Pancreas (tissue), 10 donors: Measurements from ENCODE around the gene FAM98C. TPM values are rescaled to one million over a fixed set of nuclear protein-coding genes. Genes with fewer than 3 reads are reported as not detected.

Source experiments
- ATAC-seq, 4 donors: fragments of 200-7000 bp; cut with Tn5 transposase; one replicate each; pipeline versions ENCODE4 v1.8.0 to v1.9.1; 2020; ENCODE audit warnings: mild to moderate bottlenecking in 4 of 4, moderate library complexity in 4 of 4
- DNase-seq, 6 donors: peaks; one replicate each; pipeline ENCODE4 v3.0.0-alpha.2; 2020
- FAIRE-seq: peaks from 2 replicates; lab custom pipeline; 2012; peaks lifted over from hg19 to GRCh38; lab: Jason Lieb, UNC
- H3K27ac ChIP-seq, 4 donors: fragments of 200-600 bp; sonication (generic); 1 replicate in 3 of 4; 2 replicates in 1 of 4; pipeline versions ENCODE4 v1.5.0 to v1.8.0; 2020
- H3K27me3 ChIP-seq, 4 donors: fragments of 200-600 bp; one replicate each; pipeline ENCODE4 v1.8.0; 2021
- H3K36me3 ChIP-seq, 3 donors: fragments of 200-600 bp; sonication (generic) in 1 of 3; one replicate each; pipeline versions ENCODE4 v1.5.0 to v1.8.0; 2020 to 2021
- H3K4me1 ChIP-seq, 3 donors: fragments of 200-600 bp; one replicate each; pipeline ENCODE4 v1.8.0; 2021
- H3K4me3 ChIP-seq, 4 donors: fragments of 200-600 bp; sonication (generic) in 2 of 4; one replicate each; pipeline versions ENCODE4 v1.5.0 to v1.8.0; 2020 to 2021
- H3K9me3 ChIP-seq, 4 donors: fragments of 200-600 bp; one replicate each; pipeline ENCODE4 v1.8.0; 2021
- WGBS, 2 donors: extraction: QIAGEN DNeasy Blood & Tissue Kit; methylation state at CpG; one replicate each; pipeline ENCODE4 v1.1.7; 2013; 5-methylcytosine and 5-hydroxymethylcytosine counted together
- intact Hi-C, 3 donors: fragments of 100-400 bp; cut with DNase I; formaldehyde crosslinking; loops; one replicate each; pipeline versions ENCODE4 v1.11.1 to v1.14.2; 2022
- polyA plus RNA-seq, 2 donors: library from polyadenylated mRNA; stranded (reverse); fragments of 200-250 nt; gene quantifications; one replicate each; pipeline ENCODE4 v1.2.3, GENCODE V29; 2013
- total RNA-seq, 6 donors: library from RNA; stranded (reverse); fragmentation: NEBNext Ultra II Directional in 4 of 6; extraction: Animal tissue kit (Norgen Biotek cat#: 25700) in 4 of 6; gene quantifications; one replicate each; pipeline versions ENCODE4 v1.2.1 to v1.2.4, GENCODE V29; 2021 to 2023
- TF ChIP-seq, protein P1 (sequence below), 4 donors: fragments of 200-600 bp; sonication (generic) in 3 of 4; IDR thresholded peaks; one replicate each; pipeline versions ENCODE4 v1.5.0 to v1.8.0; 2021; ENCODE audit warnings: antibody characterized with exemption in 4 of 4
- donor health status: healthy with polysubstance abuse.
- donor health status: DM: no; HTN: no; CAD: no; lungs with moderate emphysema.
- donor health status: DM: no; HTN: no; CAD: no.
- donor health status: control.
- donor health status: control.
- donor health status: Bipolar disorder and iron deficiency.
- donor health status: DM: yes; HTN: yes; CAD: no.
- donor health status: DM: no; HTN: no; CAD: no.
- donor health status: DM: no; HTN: no; CAD: no.
- donor health status: DM: yes; HTN: yes; CAD: no.

Gene FAM98C
- total and polyA plus RNA-seq, 8 donors, result 11.3 to 26.7 (median 16.1) TPM

DNA sequence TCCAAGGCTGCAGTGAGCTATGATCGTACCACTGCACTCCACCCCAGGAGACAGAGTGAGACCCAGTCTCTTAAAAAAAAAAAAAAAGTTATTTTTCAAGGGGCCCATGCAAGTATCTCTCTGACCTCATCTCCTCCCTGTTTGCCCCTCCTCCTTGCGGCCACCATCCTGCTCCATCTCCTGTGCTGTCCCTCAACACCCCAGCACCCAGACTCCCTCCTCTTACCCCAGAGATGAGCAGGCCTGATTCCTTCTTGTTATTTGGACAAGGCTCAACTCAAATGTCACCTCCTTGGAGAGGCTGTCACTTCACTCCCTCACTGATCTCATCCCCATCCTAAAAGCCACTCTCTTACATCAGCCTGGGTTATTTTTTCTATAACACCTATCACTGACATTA lies 35.0 kb downstream of the FAM98C start:
- intact Hi-C loops, result no loop called here
- no peak for FAIRE-seq

DNA sequence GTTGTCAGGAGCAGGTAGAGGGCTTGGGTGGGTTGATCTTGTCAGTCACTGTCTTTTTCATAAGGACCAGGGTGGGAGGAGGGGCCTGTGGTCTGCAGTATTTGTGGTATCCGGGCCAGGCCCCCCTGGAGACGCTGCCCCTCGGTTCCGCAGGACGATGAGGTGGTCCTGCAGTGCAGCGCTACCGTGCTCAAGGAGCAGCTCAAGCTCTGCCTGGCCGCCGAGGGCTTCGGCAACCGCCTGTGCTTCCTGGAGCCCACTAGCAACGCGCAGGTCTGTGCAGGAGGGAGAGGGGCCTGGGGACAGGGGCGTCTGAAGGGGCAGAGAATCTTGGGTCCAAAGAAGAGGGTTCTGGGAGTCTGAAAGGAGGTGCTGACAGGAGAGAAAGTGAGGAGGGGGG lies 37.7 kb downstream of the FAM98C start:
- Histone ChIP-seq H3K36me3 (no peaks in the 10 kb centered on the region), H3K27me3 (no peaks in the 10 kb centered on the region), H3K27ac (no peak overlapping the region), H3K4me1 (no peaks in the 10 kb centered on the region), H3K9me3 (no peaks in the 10 kb centered on the region), H3K4me3 (no peak overlapping the region)
- FAIRE-seq (no peak), DNase-seq (no peak), ATAC-seq (no peak)
- TF ChIP-seq, protein P1, sequence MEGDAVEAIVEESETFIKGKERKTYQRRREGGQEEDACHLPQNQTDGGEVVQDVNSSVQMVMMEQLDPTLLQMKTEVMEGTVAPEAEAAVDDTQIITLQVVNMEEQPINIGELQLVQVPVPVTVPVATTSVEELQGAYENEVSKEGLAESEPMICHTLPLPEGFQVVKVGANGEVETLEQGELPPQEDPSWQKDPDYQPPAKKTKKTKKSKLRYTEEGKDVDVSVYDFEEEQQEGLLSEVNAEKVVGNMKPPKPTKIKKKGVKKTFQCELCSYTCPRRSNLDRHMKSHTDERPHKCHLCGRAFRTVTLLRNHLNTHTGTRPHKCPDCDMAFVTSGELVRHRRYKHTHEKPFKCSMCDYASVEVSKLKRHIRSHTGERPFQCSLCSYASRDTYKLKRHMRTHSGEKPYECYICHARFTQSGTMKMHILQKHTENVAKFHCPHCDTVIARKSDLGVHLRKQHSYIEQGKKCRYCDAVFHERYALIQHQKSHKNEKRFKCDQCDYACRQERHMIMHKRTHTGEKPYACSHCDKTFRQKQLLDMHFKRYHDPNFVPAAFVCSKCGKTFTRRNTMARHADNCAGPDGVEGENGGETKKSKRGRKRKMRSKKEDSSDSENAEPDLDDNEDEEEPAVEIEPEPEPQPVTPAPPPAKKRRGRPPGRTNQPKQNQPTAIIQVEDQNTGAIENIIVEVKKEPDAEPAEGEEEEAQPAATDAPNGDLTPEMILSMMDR (IDR thresholded peaks at IDR 0.05), result no peak
- intact Hi-C loops, result no loop called here
- 64 to 65% methylated on average over 14 of the region's 14 CpGs for WGBS, 2 donors

More for the DNA sequence above, 35.0 kb downstream of the FAM98C start:
- no peaks in the 10 kb centered on the region for H3K36me3 ChIP-seq
- DNase-seq, result no peak
- 67 to 85% methylated on average over 2 of the region's 2 CpGs for WGBS, 2 donors
- no peak for ATAC-seq
- no peak overlapping the region for H3K27ac ChIP-seq
- H3K4me1 ChIP-seq, result no peaks in the 10 kb centered on the region
- H3K4me3 ChIP-seq, result no peak overlapping the region
- no peaks in the 10 kb centered on the region for H3K27me3 ChIP-seq
- TF ChIP-seq, protein P1 (IDR thresholded peaks at IDR 0.05), result no peak
- no peaks in the 10 kb centered on the region for H3K9me3 ChIP-seq

DNA sequence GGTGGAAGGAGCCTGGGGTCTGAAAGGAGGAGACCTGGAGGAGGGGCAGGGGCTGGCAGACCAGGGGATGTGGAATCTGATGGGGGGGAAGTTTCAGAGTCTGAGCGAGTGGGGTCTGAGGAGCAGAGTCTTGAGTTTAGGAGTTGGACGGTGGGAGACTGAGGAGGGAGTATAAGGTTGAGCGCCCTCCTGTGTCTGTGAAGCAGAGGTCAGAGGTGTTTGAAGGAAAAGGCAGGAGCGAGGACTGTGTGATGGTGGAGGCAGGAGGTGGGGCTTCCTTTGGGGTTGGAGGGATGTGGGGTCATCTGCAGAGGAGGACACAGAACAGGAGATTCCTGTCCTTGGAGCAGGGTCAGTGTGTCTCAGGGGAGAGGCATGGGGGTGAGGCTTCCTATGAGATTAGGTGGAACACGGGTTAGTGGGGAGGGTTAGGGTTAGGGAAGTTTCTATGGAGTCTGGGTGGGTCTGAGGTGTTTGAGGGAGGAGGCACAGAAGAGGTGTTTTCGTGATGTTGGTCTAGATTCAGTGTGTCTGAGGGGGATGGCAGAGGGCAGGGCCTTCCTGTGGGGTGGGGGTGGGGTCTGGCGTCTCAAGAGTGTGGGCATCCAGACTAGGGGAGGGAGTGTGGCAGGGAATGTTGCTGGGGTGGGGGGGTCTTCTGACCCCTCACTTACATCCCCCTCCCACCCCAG lies 38.9 kb downstream of the FAM98C start:
- WGBS, 2 donors, result 41 to 44% methylated on average over 6 to 7 of the region's 7 CpGs
- no peak overlapping the region for H3K27ac ChIP-seq
- H3K4me3 ChIP-seq, result no peak overlapping the region
- TF ChIP-seq, protein P1 (IDR thresholded peaks at IDR 0.05), result no peak
- intact Hi-C loops, result no loop called here
- H3K36me3 ChIP-seq, result no peaks in the 10 kb centered on the region
- no peaks in the 10 kb centered on the region for H3K9me3 ChIP-seq
- H3K4me1 ChIP-seq, result no peaks in the 10 kb centered on the region
- no peak for FAIRE-seq
- H3K27me3 ChIP-seq, result no peaks in the 10 kb centered on the region
- ATAC-seq, result no peak
- DNase-seq, result no peak

DNA sequence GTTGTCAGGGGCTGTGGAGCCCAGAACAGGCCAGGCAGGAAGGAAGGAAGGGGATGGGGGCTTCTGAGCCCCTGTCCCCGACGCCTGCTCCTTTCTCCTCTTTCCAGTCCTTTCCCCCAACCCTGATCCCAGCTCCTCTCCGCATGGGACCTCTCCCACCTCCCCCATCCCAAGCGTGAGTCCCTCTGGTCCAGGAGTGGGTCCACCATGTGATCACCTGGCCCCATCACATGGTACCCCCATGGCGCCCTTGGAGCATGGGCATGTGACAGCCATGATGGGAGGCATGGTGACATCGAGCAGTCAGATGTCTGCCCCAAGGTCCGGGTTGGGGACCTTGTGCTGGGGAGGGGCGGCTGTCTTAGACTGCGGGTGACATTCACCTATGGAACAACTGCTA lies 39.8 kb downstream of the FAM98C start:
- no peaks in the 10 kb centered on the region for H3K9me3 ChIP-seq
- ATAC-seq (no peak), DNase-seq (no peak), FAIRE-seq (no peak)
- no peaks in the 10 kb centered on the region for H3K27me3 ChIP-seq
- no peak overlapping the region for H3K27ac ChIP-seq
- intact Hi-C loops, result no loop called here
- no peak overlapping the region for H3K4me3 ChIP-seq
- no peaks in the 10 kb centered on the region for H3K4me1 ChIP-seq
- WGBS, 2 donors, result 67 to 74% methylated on average over 9 of the region's 9 CpGs
- H3K36me3 ChIP-seq, result no peaks in the 10 kb centered on the region
- TF ChIP-seq, protein P1 (IDR thresholded peaks at IDR 0.05), result no peak

DNA sequence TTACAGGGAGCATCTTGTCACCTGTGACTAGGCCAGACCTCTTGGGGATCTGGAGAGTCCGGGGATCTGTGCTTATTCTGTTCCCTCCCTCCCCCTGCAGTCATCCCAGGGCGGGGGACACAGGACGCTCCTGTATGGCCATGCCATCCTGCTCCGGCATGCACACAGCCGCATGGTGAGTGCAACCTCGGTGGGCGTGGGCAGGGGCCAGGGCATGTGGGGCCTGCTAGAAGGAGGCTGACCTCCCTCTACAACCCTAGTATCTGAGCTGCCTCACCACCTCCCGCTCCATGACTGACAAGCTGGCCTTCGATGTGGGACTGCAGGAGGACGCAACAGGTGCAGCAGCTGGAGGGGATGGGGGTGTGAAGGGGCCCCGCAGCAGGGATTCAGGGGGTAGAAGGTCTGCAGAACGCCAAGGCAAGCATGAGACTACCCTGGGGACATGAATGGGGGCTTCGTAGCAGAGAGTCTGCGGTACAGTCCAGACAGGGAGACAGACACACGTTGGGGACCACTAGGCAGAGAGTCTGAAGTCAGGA lies 40.6 kb downstream of the FAM98C start:
- ATAC-seq, result no peak
- H3K9me3 ChIP-seq, result no peaks in the 10 kb centered on the region
- H3K27me3 ChIP-seq, result no peaks in the 10 kb centered on the region
- no peak for FAIRE-seq
- DNase-seq, result no peak
- H3K27ac ChIP-seq, result no peak overlapping the region
- 62 to 69% methylated on average over 15 of the region's 15 CpGs for WGBS, 2 donors
- H3K36me3 ChIP-seq, result no peaks in the 10 kb centered on the region
- H3K4me3 ChIP-seq, result no peak overlapping the region
- no peaks in the 10 kb centered on the region for H3K4me1 ChIP-seq
- TF ChIP-seq, protein P1 (IDR thresholded peaks at IDR 0.05), result no peak
- intact Hi-C loops, result no loop called here
